ENCODE results near the gene GARNL3. TPM values are rescaled to one million over a fixed set of nuclear protein-coding genes. Genes with fewer than 3 reads are reported as not detected.

The GARNL3 gene
- total and polyA plus RNA-seq, 2 experiments from 2014 or later, result 9.5 to 10.5 TPM

DNA sequence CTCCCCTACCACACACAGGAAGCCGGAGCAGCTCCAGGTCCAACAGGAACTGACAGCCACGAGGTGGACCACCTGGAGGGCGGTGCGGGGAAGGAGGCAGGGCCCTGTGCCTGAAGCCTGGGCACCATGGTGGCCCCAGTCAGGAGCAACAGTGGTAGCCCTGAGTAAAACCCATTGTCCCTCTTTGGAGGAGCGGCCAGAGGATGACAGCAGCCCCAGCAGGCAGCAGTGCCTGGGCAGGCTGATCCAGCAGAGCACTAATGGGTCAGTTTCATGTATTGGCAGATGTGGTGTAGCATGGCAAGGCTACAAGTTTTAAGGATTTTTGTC, 47.7 kb upstream of the GARNL3 start:
- Histone ChIP-seq H3K9me2 (replicated peaks; ENCODE audit: insufficient read depth) (no peaks in the 10 kb centered on the region), H3K27ac (no peak overlapping the region), H4K20me1 (ENCODE audit: insufficient read depth, poor library complexity, severe bottlenecking) (no peaks in the 10 kb centered on the region), H2AFZ (no peak overlapping the region), H3K4me1 (ENCODE audit: insufficient read depth) (no peaks in the 10 kb centered on the region), H3K27me3 (no peaks in the 10 kb centered on the region), H3K4me3 (no peak overlapping the region), H3K36me3 (replicated peaks; ENCODE audit: insufficient read depth, low read depth) (no peaks in the 10 kb centered on the region), H3K9me3 (ENCODE audit: low read depth) (no peaks in the 10 kb centered on the region), H3K79me2 (no peaks in the 10 kb centered on the region), H3K4me2 (no peak overlapping the region)
- WGBS (ENCODE audit: low lambda C conversion rate, missing lambda C conversion rate), result 91% methylated on average over 5 of the region's 5 CpGs
- TF ChIP-seq EZH2phosphoT487 (IDR thresholded peaks at IDR 0.05; ENCODE audit: low read depth, severe bottlenecking, unreplicated experiment), result no peak
- no peak for TF ChIP-seq EZH2 (IDR thresholded peaks at IDR 0.05; ENCODE audit: borderline replicate concordance)
- TF ChIP-seq CTCF (IDR thresholded peaks at IDR 0.05; ENCODE audit: poor library complexity), result no peak
- DNase-seq (ENCODE audit: low spot score), result no peak

DNA sequence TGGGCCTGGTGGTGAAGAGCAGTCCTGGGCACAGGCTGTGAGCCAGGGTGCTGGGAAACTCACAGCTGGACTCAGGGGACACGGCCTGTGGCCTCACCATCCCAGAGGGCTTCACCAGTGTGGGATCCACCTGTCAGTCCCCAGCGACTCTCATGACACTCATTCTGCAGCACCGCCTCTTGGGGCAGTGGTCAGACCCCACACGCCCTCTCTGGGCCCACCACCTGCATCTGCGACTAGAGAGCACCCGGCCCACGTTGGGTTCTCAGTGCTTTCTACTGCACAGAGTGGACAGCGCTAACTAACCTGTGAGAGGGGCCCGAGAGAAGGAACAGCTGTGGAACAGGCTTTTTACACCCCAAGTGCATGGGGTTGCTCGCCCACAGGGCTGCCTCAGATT, 45.8 kb upstream of the GARNL3 start:
- Histone ChIP-seq H3K4me2 (no peak overlapping the region), H3K27ac (no peak overlapping the region), H4K20me1 (ENCODE audit: insufficient read depth, poor library complexity, severe bottlenecking) (no peaks in the 10 kb centered on the region), H2AFZ (no peak overlapping the region), H3K4me1 (ENCODE audit: insufficient read depth) (no peaks in the 10 kb centered on the region), H3K4me3 (no peak overlapping the region), H3K27me3 (no peaks in the 10 kb centered on the region), H3K79me2 (no peaks in the 10 kb centered on the region), H3K36me3 (replicated peaks; ENCODE audit: insufficient read depth, low read depth) (no peaks in the 10 kb centered on the region), H3K9me2 (replicated peaks; ENCODE audit: insufficient read depth) (no peaks in the 10 kb centered on the region), H3K9me3 (ENCODE audit: low read depth) (no peaks in the 10 kb centered on the region)
- WGBS (ENCODE audit: low lambda C conversion rate, missing lambda C conversion rate), result 85% methylated on average over 10 of the region's 10 CpGs
- TF ChIP-seq CTCF (IDR thresholded peaks at IDR 0.05; ENCODE audit: poor library complexity) (no peak), EZH2phosphoT487 (IDR thresholded peaks at IDR 0.05; ENCODE audit: low read depth, severe bottlenecking, unreplicated experiment) (no peak), EZH2 (IDR thresholded peaks at IDR 0.05; ENCODE audit: borderline replicate concordance) (no peak)
- DNase-seq (ENCODE audit: low spot score), result no peak

DNA sequence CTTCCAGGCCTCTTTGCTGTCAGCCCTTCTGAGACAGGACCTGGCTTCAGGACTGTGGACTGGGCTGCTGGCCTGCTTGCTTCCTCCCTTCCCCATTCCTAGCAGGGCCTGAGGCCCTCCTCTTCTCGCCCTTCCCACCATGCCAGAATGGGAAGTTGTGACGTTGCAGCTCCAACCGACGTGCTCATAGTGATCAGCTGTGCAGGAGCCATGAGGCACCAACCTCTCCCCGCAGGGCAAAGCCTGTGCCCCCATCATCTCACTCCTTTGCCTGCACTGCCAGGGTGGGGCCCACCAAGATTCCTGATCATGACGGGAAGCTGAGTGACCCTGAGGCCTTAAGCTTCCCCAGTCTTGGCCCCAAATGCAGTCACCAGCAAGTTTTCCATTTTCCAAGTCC, 45.1 kb upstream of the GARNL3 start:
- Histone ChIP-seq H3K27ac (no peak overlapping the region), H2AFZ (no peak overlapping the region), H3K4me2 (no peak overlapping the region), H3K4me3 (no peak overlapping the region), H3K79me2 (no peaks in the 10 kb centered on the region), H3K27me3 (no peaks in the 10 kb centered on the region), H4K20me1 (ENCODE audit: insufficient read depth, poor library complexity, severe bottlenecking) (no peaks in the 10 kb centered on the region), H3K36me3 (replicated peaks; ENCODE audit: insufficient read depth, low read depth) (no peaks in the 10 kb centered on the region), H3K4me1 (ENCODE audit: insufficient read depth) (no peaks in the 10 kb centered on the region), H3K9me2 (replicated peaks; ENCODE audit: insufficient read depth) (no peaks in the 10 kb centered on the region), H3K9me3 (ENCODE audit: low read depth) (no peaks in the 10 kb centered on the region)
- TF ChIP-seq CTCF (IDR thresholded peaks at IDR 0.05; ENCODE audit: poor library complexity) (no peak), EZH2 (IDR thresholded peaks at IDR 0.05; ENCODE audit: borderline replicate concordance) (no peak), EZH2phosphoT487 (IDR thresholded peaks at IDR 0.05; ENCODE audit: low read depth, severe bottlenecking, unreplicated experiment) (no peak)
- no peak for DNase-seq (ENCODE audit: low spot score)
- 85% methylated on average over 6 of the region's 6 CpGs for WGBS (ENCODE audit: low lambda C conversion rate, missing lambda C conversion rate)

DNA sequence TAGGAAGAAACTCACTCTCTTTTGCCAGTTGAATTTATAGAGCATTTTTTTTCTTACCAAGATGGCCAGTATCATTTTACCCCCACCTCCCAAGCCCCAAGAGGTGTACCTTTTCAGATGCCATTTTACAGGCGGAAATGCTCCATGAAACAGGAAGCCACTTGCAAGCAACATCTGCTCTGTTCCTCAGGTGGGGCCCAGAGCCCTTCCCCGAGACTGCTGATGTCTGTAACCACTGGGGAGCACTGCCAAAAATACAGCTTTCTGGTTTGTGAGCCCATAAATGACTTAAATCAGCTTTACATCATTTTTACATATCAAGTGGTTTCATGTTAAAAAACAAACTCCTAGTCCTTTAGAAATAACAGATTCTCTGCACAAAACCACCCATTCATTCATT, 42.9 kb upstream of the GARNL3 start:
- H3K9me3 ChIP-seq (ENCODE audit: low read depth), result no peaks in the 10 kb centered on the region
- H3K36me3 ChIP-seq (replicated peaks; ENCODE audit: insufficient read depth, low read depth), result no peaks in the 10 kb centered on the region
- no peak overlapping the region for H3K4me2 ChIP-seq
- DNase-seq (ENCODE audit: low spot score), result no peak
- no peaks in the 10 kb centered on the region for H4K20me1 ChIP-seq (ENCODE audit: insufficient read depth, poor library complexity, severe bottlenecking)
- H3K27me3 ChIP-seq, result no peaks in the 10 kb centered on the region
- no peaks in the 10 kb centered on the region for H3K4me1 ChIP-seq (ENCODE audit: insufficient read depth)
- no peaks in the 10 kb centered on the region for H3K79me2 ChIP-seq
- H3K4me3 ChIP-seq, result no peak overlapping the region
- H3K9me2 ChIP-seq (replicated peaks; ENCODE audit: insufficient read depth), result no peaks in the 10 kb centered on the region
- H3K27ac ChIP-seq, result no peak overlapping the region
- H2AFZ ChIP-seq, result no peak overlapping the region
- WGBS (ENCODE audit: low lambda C conversion rate, missing lambda C conversion rate), result 67% methylated on average over 2 of the region's 2 CpGs
- TF ChIP-seq EZH2 (IDR thresholded peaks at IDR 0.05; ENCODE audit: borderline replicate concordance), result no peak
- TF ChIP-seq EZH2phosphoT487 (IDR thresholded peaks at IDR 0.05; ENCODE audit: low read depth, severe bottlenecking, unreplicated experiment), result no peak
- no peak for TF ChIP-seq CTCF (IDR thresholded peaks at IDR 0.05; ENCODE audit: poor library complexity)

Data from hepatocyte (in vitro differentiated cells).